ENCODE results near the gene TXLNB.

The TXLNB gene

GRCh38 chr6:139291813-139292619, at the start of gene TXLNB:
TXLNB (minus strand) TSS chr6:139291998; CDS start chr6:139288899, 3,099 bp downstream.
- TF ChIP-seq CTCF (conservative IDR thresholded peaks at IDR 0.05; ENCODE audit: low read depth) = no peak
- POLR2A ChIA-PET (ENCODE audit: low non-redundant PET) = no interaction called here
- DNase-seq (ENCODE audit: low spot score) = no peak
- CTCF ChIA-PET = no interaction called here
- H3K27ac ChIP-seq = no peak within 1 kb of the TSS

- DNase-seq (ENCODE audit: low spot score) = no peak
- ChIA-PET CTCF (interaction anchor here (0.6 kb wide), 1 partner anchor 194 kb away, joined by 4 read pairs; no protein-coding TSS in a partner anchor), POLR2A (ENCODE audit: low non-redundant PET) (no interaction called here)
- TF ChIP-seq CTCF (conservative IDR thresholded peaks at IDR 0.05; ENCODE audit: low read depth) = no peak
- H3K27ac ChIP-seq = no peak overlapping the region
These were observed 49.3 kb upstream of the TXLNB start for GRCh38 chr6:139341060-139341459.

GRCh38 chr6:139338795-139339194, 47.0 kb upstream of the TXLNB start:
- ChIA-PET POLR2A (ENCODE audit: low non-redundant PET) (no interaction called here), CTCF (interaction anchor here (0.6 kb wide), 1 partner anchor 31 kb away, joined by 3 read pairs; no protein-coding TSS in a partner anchor)
- no peak for TF ChIP-seq CTCF (conservative IDR thresholded peaks at IDR 0.05; ENCODE audit: low read depth)
- no peak for DNase-seq (ENCODE audit: low spot score)
- H3K27ac ChIP-seq = no peak overlapping the region

- CTCF ChIA-PET = no interaction called here
- no peak overlapping the region for H3K27ac ChIP-seq
- POLR2A ChIA-PET (ENCODE audit: low non-redundant PET) = no interaction called here
- no peak for TF ChIP-seq CTCF (conservative IDR thresholded peaks at IDR 0.05; ENCODE audit: low read depth)
- DNase-seq (ENCODE audit: low spot score) = no peak
These were observed 46.0 kb upstream of the TXLNB start for GRCh38 chr6:139337830-139338229.

GRCh38 chr6:139337001-139337400, 45.2 kb upstream of the TXLNB start:
- no peak for TF ChIP-seq CTCF (conservative IDR thresholded peaks at IDR 0.05; ENCODE audit: low read depth)
- no peak overlapping the region for H3K27ac ChIP-seq
- DNase-seq (ENCODE audit: low spot score) = no peak
- CTCF ChIA-PET = no interaction called here
- POLR2A ChIA-PET (ENCODE audit: low non-redundant PET) = no interaction called here

GRCh38 chr6:139336488-139336887, 44.7 kb upstream of the TXLNB start:
- no peak for TF ChIP-seq CTCF (conservative IDR thresholded peaks at IDR 0.05; ENCODE audit: low read depth)
- no peak overlapping the region for H3K27ac ChIP-seq
- ChIA-PET POLR2A (ENCODE audit: low non-redundant PET) (no interaction called here), CTCF (interaction anchor here (0.6 kb wide), 1 partner anchor 624 kb away, joined by 3 read pairs; no protein-coding TSS in a partner anchor)
- no peak for DNase-seq (ENCODE audit: low spot score)

Measured in RWPE1 (cell line).